Endothelial cell of umbilical vein (primary cell): ENCODE data around the gene STN1. TPM values are rescaled to one million over a fixed set of nuclear protein-coding genes. Genes with fewer than 3 reads are reported as not detected.

Source experiments
- BruUV-seq: library from RNA; stranded (reverse); fragments of 400-500 nt; replicated peaks from 2 replicates; lab custom pipeline; 2021; lab: Mats Ljungman, UMichigan
- CTCF ChIA-PET: fragments of 300-600, 350-600 bp; sonication (Branson Sonifier 250); formaldehyde crosslinking; loops from one replicate; lab custom pipeline; 2021; ENCODE audit warnings: antibody characterized with exemption, inconsistent platforms; lab: Charles Lee
- POLR2A ChIA-PET: fragments of 300-600, 350-600 bp; sonication (Branson Sonifier 250); formaldehyde crosslinking; loops from one replicate; lab custom pipeline; 2021; ENCODE audit warnings: antibody characterized with exemption, inconsistent platforms; lab: Charles Lee
- DNase-seq: peaks from one replicate; pipeline ENCODE4 v3.0.0-alpha.2; 2011; ENCODE audit warnings: low read depth, low spot score
- FAIRE-seq: peaks from 2 replicates; lab custom pipeline; 2011; peaks lifted over from hg19 to GRCh38; lab: Jason Lieb, UNC
- H2AFZ ChIP-seq: 2 replicates; pipeline ENCODE4 v1.6.0; 2012; ENCODE audit warnings: low read depth, low read length, control low read depth, inconsistent platforms
- H3K27ac ChIP-seq: 2 replicates; pipeline ENCODE4 v1.5.1; 2011; ENCODE audit warnings: low read depth, mild to moderate bottlenecking, control low read depth, low read length, moderate library complexity; ENCODE audit not compliant: insufficient read depth
- H3K27me3 ChIP-seq, 2 experiments: 2 replicates each; pipeline versions ENCODE4 v1.6.0 to v1.6.1; 2011; ENCODE audit warnings: low read length in 2 of 2, mixed read lengths in 1 of 2; ENCODE audit not compliant: control insufficient read depth in 2 of 2, insufficient read depth in 2 of 2
- H3K36me3 ChIP-seq, 2 experiments: 2 replicates in 1 of 2; 3 replicates in 1 of 2; pipeline ENCODE4 v1.5.1; 2011; ENCODE audit warnings: low read length in 2 of 2, mild to moderate bottlenecking in 1 of 2, moderate library complexity in 1 of 2; ENCODE audit not compliant: control insufficient read depth in 2 of 2, insufficient read depth in 2 of 2; ENCODE audit errors: extremely low read depth in 1 of 2
- H3K4me1 ChIP-seq: 3 replicates; pipeline ENCODE4 v1.5.1; 2011; ENCODE audit warnings: mild to moderate bottlenecking, low read length; ENCODE audit not compliant: control insufficient read depth, insufficient read depth; ENCODE audit errors: extremely low read depth
- H3K4me2 ChIP-seq: 2 replicates; pipeline ENCODE4 v1.6.1; 2011; ENCODE audit warnings: low read length, control low read depth, mixed read lengths; ENCODE audit not compliant: insufficient read depth
- H3K4me3 ChIP-seq, 3 experiments: fragments of 200-600 bp in 1 of 3; sonication (generic), shearing (Covaris generic) in 1 of 3; replicated peaks in 1 of 3; 2 replicates each; pipeline ENCODE4 v1.5.1; 2011 to 2016; ENCODE audit warnings: control low read depth in 3 of 3, low read length in 3 of 3, mild to moderate bottlenecking in 2 of 3, inconsistent platforms in 1 of 3, low read depth in 1 of 3, moderate library complexity in 1 of 3; ENCODE audit not compliant: insufficient read depth in 1 of 3
- H3K79me2 ChIP-seq: 2 replicates; pipeline ENCODE4 v1.6.0; 2012; ENCODE audit warnings: low read length, inconsistent platforms; ENCODE audit not compliant: control insufficient read depth, insufficient read depth
- H3K9ac ChIP-seq: replicated peaks from 2 replicates; pipeline ENCODE3; 2011; ENCODE audit warnings: low read length, control low read depth; ENCODE audit not compliant: insufficient read depth; ENCODE audit errors: extremely low read depth
- H3K9me1 ChIP-seq: replicated peaks from 3 replicates; pipeline ENCODE4 v1.6.0; 2011; ENCODE audit warnings: mild to moderate bottlenecking, low read length; ENCODE audit not compliant: control insufficient read depth, insufficient read depth; ENCODE audit errors: extremely low read depth
- H3K9me3 ChIP-seq: replicated peaks from 2 replicates; pipeline ENCODE4 v1.5.1; 2012; ENCODE audit warnings: low read length, inconsistent platforms; ENCODE audit not compliant: control insufficient read depth, insufficient read depth
- H4K20me1 ChIP-seq: replicated peaks from 2 replicates; pipeline ENCODE3; 2011; ENCODE audit warnings: mild to moderate bottlenecking, low read length; ENCODE audit not compliant: control insufficient read depth, insufficient read depth; ENCODE audit errors: extremely low read depth
- CTCF ChIP-seq, 2 donors: IDR thresholded peaks; 1 replicate in 1 of 2; 2 replicates in 1 of 2; pipeline ENCODE4 v1.5.1; 2011; ENCODE audit warnings: low read length in 2 of 2, mild to moderate bottlenecking in 2 of 2, moderate library complexity in 2 of 2, control low read depth in 1 of 2, inconsistent platforms in 1 of 2, low read depth in 1 of 2; ENCODE audit not compliant: insufficient read depth in 1 of 2; ENCODE audit errors: extremely low read depth in 1 of 2
- EZH2 ChIP-seq: IDR thresholded peaks from 2 replicates; pipeline ENCODE4 v1.6.1; 2012; ENCODE audit warnings: borderline replicate concordance, low read depth, mild to moderate bottlenecking, moderate library complexity, low read length, inconsistent platforms; ENCODE audit not compliant: severe bottlenecking
- FOS ChIP-seq: IDR thresholded peaks from 2 replicates; pipeline ENCODE4 v1.6.1; 2011; ENCODE audit warnings: mild to moderate bottlenecking, low read length, moderate library complexity, borderline replicate concordance; ENCODE audit not compliant: insufficient read depth
- GATA2 ChIP-seq: IDR thresholded peaks from 2 replicates; pipeline ENCODE4 v1.7.0; 2011; ENCODE audit warnings: low read depth, mild to moderate bottlenecking, moderate library complexity, mixed read lengths, low read length; ENCODE audit not compliant: insufficient read length, insufficient read depth
- JUN ChIP-seq: IDR thresholded peaks from 2 replicates; pipeline ENCODE4 v1.6.1; 2011; ENCODE audit warnings: borderline replicate concordance, low read depth; ENCODE audit not compliant: insufficient read length, insufficient read depth
- MYC ChIP-seq: IDR thresholded peaks from one replicate; pipeline ENCODE4 v1.6.1; 2011; ENCODE audit warnings: mild to moderate bottlenecking, low read depth, low read length
- POLR2A ChIP-seq: IDR thresholded peaks from 2 replicates; pipeline ENCODE4 v1.6.1; 2012; ENCODE audit warnings: low read depth, mild to moderate bottlenecking, control low read depth, low read length
- POLR2AphosphoS5 ChIP-seq: IDR thresholded peaks from 2 replicates; pipeline ENCODE4 v1.6.1; 2012; ENCODE audit warnings: low read depth, mild to moderate bottlenecking, control low read depth, low read length, moderate library complexity; ENCODE audit not compliant: insufficient read depth
- dilution Hi-C: fragments of 300-500 bp; cut with MboI; formaldehyde crosslinking; loops from one replicate; pipeline ENCODE4 v1.15.0; 2019; ENCODE audit warnings: low sequenced_read_pairs; ENCODE audit not compliant: extremely low pct_ligation_motif_present
- intact Hi-C: fragments of 100-400 bp; cut with micrococcal nuclease; formaldehyde crosslinking; loops from one replicate; pipeline ENCODE4 v1.10.0; 2022
- polyA plus RNA-seq, 4 experiments: library from polyadenylated mRNA; depleted of rRNA in 3 of 4; stranded (reverse) in 3 of 4; unstranded in 1 of 4; fragments of >200 nt; gene quantifications; 2 replicates each; pipeline versions ENCODE4 v1.2.1 to v1.2.3, GENCODE V29; 2011 to 2012; ENCODE audit warnings: missing spikeins in 1 of 4
- total RNA-seq: library from RNA; stranded (reverse); gene quantifications from 2 replicates; pipeline ENCODE4 v1.2.3, GENCODE V29; 2021

The STN1 gene
- total and polyA plus RNA-seq, 2 donors (not counting 3 experiments of a cell fraction or from before 2014, with no cell fraction given): 10.8 to 15.3 TPM

- H3K4me3 ChIP-seq: no peak overlapping the region
- H3K4me2 ChIP-seq: no peak overlapping the region
- intact Hi-C loops: no loop called here
- H3K79me2 ChIP-seq: no peaks in the 10 kb centered on the region
- H2AFZ ChIP-seq: no peak overlapping the region
- ChIA-PET CTCF (interaction anchor here (0.9 to 1.1 kb wide), 2 partner anchors 9 to 226 kb away, joined by 3 read pairs; no protein-coding TSS in a partner anchor), POLR2A (no interaction called here)
- no peaks in the 10 kb centered on the region for H3K27me3 ChIP-seq
- H4K20me1 ChIP-seq: no peaks in the 10 kb centered on the region
- dilution Hi-C loops: no loop called here
- no peaks in the 10 kb centered on the region for H3K9me1 ChIP-seq
- H3K9ac ChIP-seq: no peak overlapping the region
- BruUV-seq: no TSS peak
- FAIRE-seq (no peak), DNase-seq (no peak)
- no peaks in the 10 kb centered on the region for H3K9me3 ChIP-seq
- H3K27ac ChIP-seq: no peak overlapping the region
- TF ChIP-seq POLR2A (no peak), GATA2 (no peak), MYC (no peak), JUN (no peak), EZH2 (no peak), POLR2AphosphoS5 (no peak), CTCF (IDR thresholded peaks at IDR 0.05; ENCODE audit: extremely low read depth in 1 of 2, insufficient read depth in 1 of 2, low read depth in 1 of 2, low read length in 2 of 2) (no peak), FOS (no peak)
- peaks cover 2 to 4% of the 10 kb centered on the region in 2 experiments for H3K36me3 ChIP-seq
- peaks cover 36% of the 10 kb centered on the region for H3K4me1 ChIP-seq
Measured at GRCh38 chr10:103897241-103897774, 20.7 kb downstream of the STN1 start.
